Measurements from ENCODE around the gene ACTN4. TPM values are rescaled to one million over a fixed set of nuclear protein-coding genes. Genes with fewer than 3 reads are reported as not detected.

The ACTN4 gene
- total RNA-seq, 1 experiment from 2014 or later: 922 TPM

- DNase-seq (ENCODE audit: low read depth): no peak
- in situ Hi-C loops (cut with HindIII; ENCODE audit: low pct_unique_long_range_greater_than_20kb, low sequenced_read_pairs): no loop called here
These were observed 78.8 kb downstream of the ACTN4 start for GRCh38 chr19:38726284-38726673.

- in situ Hi-C loops (cut with HindIII; ENCODE audit: low pct_unique_long_range_greater_than_20kb, low sequenced_read_pairs): no loop called here
- DNase-seq (ENCODE audit: low read depth): no peak
These were observed 79.4 kb downstream of the ACTN4 start for GRCh38 chr19:38726761-38727301.

- no peak for DNase-seq (ENCODE audit: low read depth)
- in situ Hi-C loops (cut with HindIII; ENCODE audit: low pct_unique_long_range_greater_than_20kb, low sequenced_read_pairs): no loop called here
These were observed 79.9 kb downstream of the ACTN4 start for GRCh38 chr19:38727306-38727867.

GRCh38 chr19:38727868-38728660 is 80.6 kb downstream of the ACTN4 start:
- DNase-seq (ENCODE audit: low read depth): no peak
- in situ Hi-C loops (cut with HindIII; ENCODE audit: low pct_unique_long_range_greater_than_20kb, low sequenced_read_pairs): no loop called here

- DNase-seq (ENCODE audit: low read depth): no peak
- in situ Hi-C loops (cut with HindIII; ENCODE audit: low pct_unique_long_range_greater_than_20kb, low sequenced_read_pairs): no loop called here
These were observed 81.5 kb downstream of the ACTN4 start for GRCh38 chr19:38728752-38729541.

- peak; percentile 65 for DNase-seq (ENCODE audit: low read depth)
These were observed 82.4 kb downstream of the ACTN4 start for GRCh38 chr19:38729653-38730469.

GRCh38 chr19:38730470-38730730 is 83.0 kb downstream of the ACTN4 start:
- DNase-seq (ENCODE audit: low read depth): no peak
- in situ Hi-C loops (cut with HindIII; ENCODE audit: low pct_unique_long_range_greater_than_20kb, low sequenced_read_pairs): no loop called here

More at GRCh38 chr19:38729653-38730469, 82.4 kb downstream of the ACTN4 start:
- in situ Hi-C loops (cut with HindIII; ENCODE audit: low pct_unique_long_range_greater_than_20kb, low sequenced_read_pairs): no loop called here

- DNase-seq (ENCODE audit: low read depth): no peak
- in situ Hi-C loops (cut with HindIII; ENCODE audit: low pct_unique_long_range_greater_than_20kb, low sequenced_read_pairs): no loop called here
These were observed 83.5 kb downstream of the ACTN4 start for GRCh38 chr19:38730731-38731589.

- in situ Hi-C loops (cut with HindIII; ENCODE audit: low pct_unique_long_range_greater_than_20kb, low sequenced_read_pairs): no loop called here
- DNase-seq (ENCODE audit: low read depth): no peak
These were observed 84.3 kb downstream of the ACTN4 start for GRCh38 chr19:38731654-38732301.

- DNase-seq (ENCODE audit: low read depth): no peak
- in situ Hi-C loops (cut with HindIII; ENCODE audit: low pct_unique_long_range_greater_than_20kb, low sequenced_read_pairs): no loop called here
These were observed 85.7 kb downstream of the ACTN4 start for GRCh38 chr19:38733241-38733492.

GRCh38 chr19:38733493-38734175 is 86.2 kb downstream of the ACTN4 start:
- in situ Hi-C loops (cut with HindIII; ENCODE audit: low pct_unique_long_range_greater_than_20kb, low sequenced_read_pairs): no loop called here
- DNase-seq (ENCODE audit: low read depth): no peak

- in situ Hi-C loops (cut with HindIII; ENCODE audit: low pct_unique_long_range_greater_than_20kb, low sequenced_read_pairs): no loop called here
- no peak for DNase-seq (ENCODE audit: low read depth)
These were observed 86.7 kb downstream of the ACTN4 start for GRCh38 chr19:38734176-38734425.

GRCh38 chr19:38734426-38735256 is 87.2 kb downstream of the ACTN4 start:
- in situ Hi-C loops (cut with HindIII; ENCODE audit: low pct_unique_long_range_greater_than_20kb, low sequenced_read_pairs): no loop called here
- no peak for DNase-seq (ENCODE audit: low read depth)

- DNase-seq (ENCODE audit: low read depth): no peak
- in situ Hi-C loops (cut with HindIII; ENCODE audit: low pct_unique_long_range_greater_than_20kb, low sequenced_read_pairs): no loop called here
These were observed 87.8 kb downstream of the ACTN4 start for GRCh38 chr19:38735257-38735686.

GRCh38 chr19:38736036-38736412 is 88.6 kb downstream of the ACTN4 start:
- DNase-seq (ENCODE audit: low read depth): no peak

More at GRCh38 chr19:38736036-38736412, 88.6 kb downstream of the ACTN4 start:
- in situ Hi-C loops (cut with HindIII; ENCODE audit: low pct_unique_long_range_greater_than_20kb, low sequenced_read_pairs): no loop called here
